Esophagus squamous epithelium (tissue), 5 donors: ENCODE measurements around the gene RIMS3. TPM values are rescaled to one million over a fixed set of nuclear protein-coding genes. Genes with fewer than 3 reads are reported as not detected.

Experiments
- DNase-seq: peaks from one replicate; lab custom pipeline; 2025; lab: John Stamatoyannopoulos, UW
- H3K27ac ChIP-seq, 4 donors: fragments of 200-600 bp; sonication (generic); one replicate each; pipeline ENCODE4 v1.5.1; 2016 to 2019; ENCODE audit warnings: mild to moderate bottlenecking in 1 of 4
- H3K27me3 ChIP-seq, 4 donors: fragments of 200-600 bp; sonication (generic); 1 replicate in 3 of 4; 2 replicates in 1 of 4; pipeline versions ENCODE4 v1.5.1 to v1.6.0; 2017 to 2021; ENCODE audit warnings: antibody characterized with exemption in 1 of 4
- H3K36me3 ChIP-seq, 3 donors: fragments of 200-600 bp; sonication (generic); one replicate each; pipeline ENCODE4 v1.5.1; 2016 to 2019
- H3K4me1 ChIP-seq, 3 donors: fragments of 200-600 bp; sonication (generic); one replicate each; pipeline ENCODE4 v1.5.1; 2017 to 2019
- H3K4me3 ChIP-seq, 4 donors: fragments of 200-600 bp; sonication (generic); 1 replicate in 3 of 4; 2 replicates in 1 of 4; pipeline ENCODE4 v1.5.1; 2016 to 2019; ENCODE audit warnings: mild to moderate bottlenecking in 2 of 4, moderate library complexity in 1 of 4
- H3K9me3 ChIP-seq, 3 donors: fragments of 200-600 bp; sonication (generic); one replicate each; pipeline ENCODE4 v1.5.1; 2016 to 2019
- CTCF ChIP-seq, 6 experiments: fragments of 450-650 bp in 4 of 6; fragments of 200-600 bp in 2 of 6; sonication (generic) in 2 of 6; IDR thresholded peaks; one replicate each; pipeline ENCODE4 v1.5.1; 2016 to 2019; ENCODE audit warnings: antibody characterized with exemption in 6 of 6, mild to moderate bottlenecking in 4 of 6, moderate library complexity in 4 of 6
- POLR2A ChIP-seq, 4 donors: fragments of 450-650 bp; IDR thresholded peaks; one replicate each; pipeline ENCODE4 v1.6.1; 2017; ENCODE audit warnings: antibody characterized with exemption in 4 of 4, mild to moderate bottlenecking in 4 of 4, moderate library complexity in 3 of 4
- WGBS, 2 donors: methylation state at CpG; one replicate each; pipeline ENCODE4 v1.1.5; 2018; 5-methylcytosine and 5-hydroxymethylcytosine counted together
- intact Hi-C: fragments of 100-400 bp; cut with DNase I; formaldehyde crosslinking; loops from one replicate; pipeline ENCODE4 v1.15.0; 2022
- total RNA-seq, 4 donors: library from RNA; depleted of rRNA; stranded (reverse); fragments of >200 nt; gene quantifications; one replicate each; pipeline ENCODE4 v1.1.0, GENCODE V29; 2016
- donor health status: DM: yes; HTN: yes; CAD: no.

RIMS3 gene
- total RNA-seq, 4 donors from 2014 or later: 1.0 to 2.5 (median 1.5) TPM

- WGBS, 2 donors: 2 to 5% methylated on average over 8 to 9 of the region's 9 CpGs
- TF ChIP-seq CTCF (IDR thresholded peaks at IDR 0.05) (no peak), POLR2A (IDR thresholded peaks at IDR 0.05) (no peak)
- DNase-seq: no peak
These were observed 27.0 kb upstream of the RIMS3 start for GRCh38 chr1:40692429-40692895.

GRCh38 chr1:40691538-40692428 is 26.3 kb upstream of the RIMS3 start, which contains the start of gene NFYC:
TSS of gene NFYC (plus strand) at chr1:40691704. CDS start at chr1:40738844, 47,140 bp downstream.
- TF ChIP-seq CTCF (IDR thresholded peaks at IDR 0.05): peak in 2 of 6 experiments; percentile 7 to 10
- peak in 3 of 4 donors; percentile 53 to 98 (median 91) for TF ChIP-seq POLR2A (IDR thresholded peaks at IDR 0.05)
- intact Hi-C loops: no loop called here
- H3K4me3 ChIP-seq: peak within 1 kb of the TSS; percentile 85 to 99 (median 92)
- H3K27me3 ChIP-seq: no peaks in the 10 kb centered on the region
- peak; percentile 89 for DNase-seq
- no peaks in the 10 kb centered on the region for H3K9me3 ChIP-seq
- H3K36me3 ChIP-seq: peaks cover 0 to 7% (median 0%) of the 10 kb centered on the region in 3 donors
- H3K4me1 ChIP-seq: peaks cover 5 to 67% (median 21%) of the 10 kb centered on the region in 3 donors
- H3K27ac ChIP-seq: peak within 1 kb of the TSS; percentile 97 to 100 (median 100)
- 0% methylated on average over 12 of the region's 84 CpGs; no CpG with 5 or more reads in 1 of the 2 donors for WGBS, 2 donors

More at GRCh38 chr1:40692429-40692895, 27.0 kb upstream of the RIMS3 start:
- Histone ChIP-seq H3K27ac (peak overlapping the region; percentile 97 to 100 (median 100)), H3K36me3 (peaks cover 0 to under 1% (median 0%) of the 10 kb centered on the region in 3 donors), H3K4me1 (peaks cover 5 to 74% (median 21%) of the 10 kb centered on the region in 3 donors), H3K4me3 (peak overlapping the region; percentile 85 to 99 (median 92)), H3K27me3 (no peaks in the 10 kb centered on the region), H3K9me3 (no peaks in the 10 kb centered on the region)
- intact Hi-C loops: no loop called here

DNA sequence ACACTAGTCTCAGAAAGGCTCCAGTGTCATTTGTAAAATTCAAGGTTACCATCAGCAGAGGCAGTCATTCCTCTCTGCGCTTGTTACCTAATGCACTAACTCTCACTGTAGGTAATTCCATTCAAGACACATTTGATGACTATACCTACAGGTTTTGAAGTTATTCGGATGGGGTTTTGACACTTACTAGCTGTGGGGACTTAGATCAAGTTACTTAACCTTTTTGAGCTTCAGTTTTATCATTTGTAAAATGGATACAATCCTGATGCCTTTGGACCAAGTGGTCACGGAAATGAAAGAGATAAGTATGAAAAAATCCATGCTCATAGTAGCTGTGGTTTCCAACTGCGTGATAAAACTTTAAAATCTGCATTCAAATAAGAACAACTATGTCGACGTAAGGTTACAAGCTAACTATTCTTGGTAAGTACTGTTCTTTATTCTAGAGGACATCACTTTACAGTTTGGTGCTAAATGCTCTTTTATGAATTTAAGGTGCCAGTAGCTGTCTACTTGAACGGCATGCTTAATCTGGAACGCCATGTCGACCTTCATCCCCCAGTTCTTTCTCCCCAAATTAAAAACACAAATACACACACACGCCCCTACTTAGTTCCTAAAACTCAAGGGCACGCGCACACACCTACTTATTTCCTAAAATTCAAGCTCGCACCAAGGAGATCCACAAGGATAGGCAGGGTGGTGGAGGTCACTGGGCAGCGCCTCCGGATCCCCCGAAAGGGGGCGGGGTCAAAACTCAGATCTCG is 25.5 kb upstream of the RIMS3 start:
- H3K9me3 ChIP-seq: no peaks in the 10 kb centered on the region
- no peak for DNase-seq
- WGBS, 2 donors: 16 to 20% methylated on average over 16 to 17 of the region's 18 CpGs
- H3K27me3 ChIP-seq: no peaks in the 10 kb centered on the region
- H3K4me1 ChIP-seq: peaks cover 5 to 59% (median 21%) of the 10 kb centered on the region in 3 donors
- peak overlapping the region; percentile 97 to 100 (median 100) for H3K27ac ChIP-seq
- peaks cover 0 to 15% (median 0%) of the 10 kb centered on the region in 3 donors for H3K36me3 ChIP-seq
- H3K4me3 ChIP-seq: peak overlapping the region; percentile 85 to 99 (median 92)
- TF ChIP-seq CTCF (IDR thresholded peaks at IDR 0.05) (no peak), POLR2A (IDR thresholded peaks at IDR 0.05) (no peak)
- intact Hi-C loops: no loop called here

DNA sequence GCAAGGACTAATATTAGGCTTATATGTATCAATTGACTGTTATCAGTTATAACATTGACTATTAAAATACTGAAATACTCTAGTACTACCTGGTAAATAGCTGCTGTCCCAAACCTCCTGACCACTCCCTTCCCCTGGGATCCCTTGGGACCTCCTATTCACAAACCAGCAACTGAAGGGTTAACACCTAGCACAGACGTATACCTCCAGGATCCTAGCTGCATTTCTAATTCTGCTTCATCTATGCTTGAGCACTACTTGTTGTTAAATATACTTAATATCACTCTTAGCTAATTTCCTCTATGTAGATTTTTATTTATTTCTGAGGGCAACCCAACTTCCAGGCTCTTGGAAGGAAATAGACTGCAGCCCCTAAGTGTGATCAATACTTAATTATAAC is 24.3 kb upstream of the RIMS3 start:
- Histone ChIP-seq H3K4me1 (peaks cover 5 to 46% (median 21%) of the 10 kb centered on the region in 3 donors), H3K4me3 (no peak overlapping the region), H3K27ac (no peak overlapping the region), H3K27me3 (no peaks in the 10 kb centered on the region), H3K9me3 (no peaks in the 10 kb centered on the region), H3K36me3 (peaks cover 0 to 19% (median 0%) of the 10 kb centered on the region in 3 donors)
- no peak for DNase-seq
- 30 to 34% methylated on average over 1 of the region's 1 CpG for WGBS, 2 donors
- intact Hi-C loops: no loop called here
- TF ChIP-seq CTCF (IDR thresholded peaks at IDR 0.05): no peak
